Mesenchymal stem cell (in vitro differentiated cells and primary cell): ENCODE data around the gene TSHZ1.

ENCODE experiments used
- DNase-seq: peaks from one replicate; pipeline ENCODE4 v3.0.0-alpha.2; 2013
- H2AFZ ChIP-seq: one replicate; pipeline ENCODE4 v1.6.1; 2013; ENCODE audit warnings: low read depth, mild to moderate bottlenecking, control low read depth, inconsistent platforms, low read length, moderate library complexity
- H2AK5ac ChIP-seq: 2 replicates; pipeline ENCODE4 v1.6.1; 2013; ENCODE audit warnings: low read length, moderate library complexity, mild to moderate bottlenecking, inconsistent platforms; ENCODE audit not compliant: severe bottlenecking
- H2BK120ac ChIP-seq: one replicate; pipeline ENCODE4 v1.6.1; 2013; ENCODE audit warnings: low read depth, mild to moderate bottlenecking, inconsistent platforms, low read length, moderate library complexity
- H2BK12ac ChIP-seq, 2 experiments: one replicate each; pipeline ENCODE4 v1.6.1; 2013; ENCODE audit warnings: inconsistent platforms in 2 of 2, low read length in 2 of 2, mild to moderate bottlenecking in 2 of 2, moderate library complexity in 2 of 2, control low read depth in 1 of 2
- H2BK15ac ChIP-seq: one replicate; pipeline ENCODE4 v1.6.1; 2013; ENCODE audit warnings: mild to moderate bottlenecking, low read depth, inconsistent platforms; ENCODE audit not compliant: poor library complexity, severe bottlenecking
- H2BK5ac ChIP-seq: 2 replicates; pipeline ENCODE4 v1.6.1; 2013; ENCODE audit warnings: low read depth, mild to moderate bottlenecking, low read length, control low read depth, inconsistent platforms; ENCODE audit not compliant: poor library complexity, severe bottlenecking
- H3K14ac ChIP-seq, 2 experiments: one replicate each; pipeline ENCODE4 v1.6.1; 2013; ENCODE audit warnings: inconsistent platforms in 2 of 2, low read length in 2 of 2, control low read depth in 1 of 2, mild to moderate bottlenecking in 1 of 2, moderate library complexity in 1 of 2
- H3K18ac ChIP-seq, 2 experiments: one replicate each; pipeline ENCODE4 v1.6.1; 2013; ENCODE audit warnings: inconsistent platforms in 2 of 2, low read length in 2 of 2, control low read depth in 1 of 2, low read depth in 1 of 2, mild to moderate bottlenecking in 1 of 2
- H3K23ac ChIP-seq, 2 experiments: one replicate each; pipeline ENCODE4 v1.6.1; 2013; ENCODE audit warnings: inconsistent platforms in 2 of 2, low read length in 2 of 2, mild to moderate bottlenecking in 2 of 2, moderate library complexity in 2 of 2, control low read depth in 1 of 2
- H3K27ac ChIP-seq: 2 replicates; pipeline ENCODE4 v1.5.1; 2013; ENCODE audit warnings: mild to moderate bottlenecking, moderate library complexity, low read length, control low read depth, inconsistent platforms; ENCODE audit not compliant: poor library complexity, severe bottlenecking
- H3K27me3 ChIP-seq, 2 experiments: 2 replicates each; pipeline versions ENCODE4 v1.6.1 to v1.7.0; 2013; ENCODE audit warnings: low read length in 2 of 2, mild to moderate bottlenecking in 2 of 2, moderate library complexity in 2 of 2, control low read depth in 1 of 2, inconsistent platforms in 1 of 2; ENCODE audit not compliant: control insufficient read depth in 1 of 2, insufficient read depth in 1 of 2
- H3K36me3 ChIP-seq, 2 experiments: 2 replicates each; pipeline versions ENCODE4 v1.6.1 to v1.7.0; 2013; ENCODE audit warnings: low read length in 2 of 2, control low read depth in 1 of 2, inconsistent platforms in 1 of 2, low read depth in 1 of 2, mild to moderate bottlenecking in 1 of 2; ENCODE audit not compliant: insufficient read depth in 2 of 2, control insufficient read depth in 1 of 2
- H3K4ac ChIP-seq, 2 experiments: one replicate each; pipeline ENCODE4 v1.6.1; 2013; ENCODE audit warnings: inconsistent platforms in 2 of 2, low read length in 2 of 2, mild to moderate bottlenecking in 2 of 2, moderate library complexity in 2 of 2, control low read depth in 1 of 2, low read depth in 1 of 2
- H3K4me1 ChIP-seq: 2 replicates; pipeline ENCODE4 v1.6.1; 2013; ENCODE audit warnings: low read depth, low read length, control low read depth; ENCODE audit not compliant: control insufficient read depth, insufficient read depth
- H3K4me2 ChIP-seq: 2 replicates; pipeline ENCODE4 v1.6.1; 2013; ENCODE audit warnings: low read length, mild to moderate bottlenecking, inconsistent platforms; ENCODE audit not compliant: poor library complexity, severe bottlenecking
- H3K4me3 ChIP-seq, 2 experiments: 2 replicates each; pipeline versions ENCODE4 v1.5.1 to v1.7.0; 2013; ENCODE audit warnings: low read length in 2 of 2, mild to moderate bottlenecking in 2 of 2, control low read depth in 1 of 2, low read depth in 1 of 2; ENCODE audit not compliant: insufficient read depth in 1 of 2
- H3K79me1 ChIP-seq: replicated peaks from 2 replicates; pipeline ENCODE4 v1.6.1; 2013; ENCODE audit warnings: mild to moderate bottlenecking, control low read depth, low read length, inconsistent platforms; ENCODE audit not compliant: poor library complexity, severe bottlenecking
- H3K9ac ChIP-seq: 2 replicates; pipeline ENCODE4 v1.7.0; 2013; ENCODE audit warnings: mild to moderate bottlenecking, low read length, moderate library complexity
- H3K9me3 ChIP-seq: 2 replicates; pipeline ENCODE4 v1.7.0; 2013; ENCODE audit warnings: mild to moderate bottlenecking, low read length; ENCODE audit not compliant: control insufficient read depth
- H4K8ac ChIP-seq: one replicate; pipeline ENCODE4 v1.6.1; 2013; ENCODE audit warnings: inconsistent platforms, mild to moderate bottlenecking, low read length, moderate library complexity
- H4K91ac ChIP-seq: one replicate; pipeline ENCODE4 v1.6.1; 2013; ENCODE audit warnings: mild to moderate bottlenecking, low read length, inconsistent platforms
- WGBS: methylation state at CpG from one replicate; pipeline ENCODE4 v1.1.7; 2013; ENCODE audit warnings: mixed read lengths; 5-methylcytosine and 5-hydroxymethylcytosine counted together

Gene TSHZ1

DNA sequence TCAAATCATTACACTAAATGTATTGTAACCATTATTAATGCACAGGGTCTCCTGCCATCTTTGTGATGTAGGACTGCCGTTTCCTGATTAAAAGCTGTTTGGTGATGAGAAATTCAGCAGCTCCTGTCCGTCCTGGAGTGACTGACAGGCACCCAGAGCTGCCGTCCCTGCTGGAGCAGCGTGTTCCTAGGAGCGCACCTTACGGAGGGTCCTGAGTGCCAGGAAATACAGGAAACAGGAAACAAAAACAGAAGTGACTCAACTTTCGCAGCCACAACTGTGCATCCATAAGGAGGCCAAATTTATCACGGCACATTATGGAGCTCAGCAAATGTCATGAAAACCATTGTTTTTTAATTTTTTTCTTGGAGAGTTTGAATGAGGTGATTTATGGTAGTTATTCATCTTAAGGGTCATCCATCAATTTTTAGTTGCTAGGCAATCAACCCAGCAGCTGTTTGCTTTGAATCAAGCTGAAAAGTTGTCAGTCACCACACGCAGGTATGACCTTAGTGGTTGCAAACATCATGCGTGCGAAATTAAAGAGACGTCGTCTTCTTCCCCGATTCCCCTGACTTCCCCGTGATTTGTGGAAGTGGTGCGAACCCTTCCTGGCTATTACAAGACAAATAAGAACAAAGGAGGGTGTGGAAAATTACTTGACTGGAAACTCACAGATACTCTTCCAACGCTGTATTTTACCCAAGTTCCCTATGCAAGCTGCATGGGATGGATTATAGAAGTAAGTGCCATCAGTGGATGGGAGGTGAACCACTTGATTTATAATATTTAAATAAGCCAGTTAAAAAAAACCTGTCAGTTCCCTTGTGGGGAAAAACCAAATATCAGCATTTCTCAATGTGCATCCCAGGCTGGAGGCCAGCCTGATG lies 19.8 kb downstream of the TSHZ1 start:
- peak overlapping the region; percentile 16 to 93 for H3K18ac ChIP-seq
- H3K4me3 ChIP-seq: no peak overlapping the region
- peak overlapping the region in 1 of 2 experiments; percentile 75 for H2BK12ac ChIP-seq
- peaks cover 6% of the 10 kb centered on the region for H3K4me1 ChIP-seq
- DNase-seq: no peak
- no peak overlapping the region for H3K9ac ChIP-seq
- no peak overlapping the region for H2AFZ ChIP-seq
- H4K8ac ChIP-seq: peak overlapping the region; percentile 84
- WGBS: 72% methylated on average over 16 of the region's 17 CpGs
- H3K27ac ChIP-seq: no peak overlapping the region
- H3K4ac ChIP-seq: peak overlapping the region in 1 of 2 experiments; percentile 76
- no peak overlapping the region for H2BK120ac ChIP-seq
- H3K27me3 ChIP-seq: no peaks in the 10 kb centered on the region
- H3K36me3 ChIP-seq: peaks cover 0 to 4% of the 10 kb centered on the region in 2 experiments
- peaks cover 30% of the 10 kb centered on the region for H3K79me1 ChIP-seq
- H2AK5ac ChIP-seq: no peak overlapping the region
- H3K23ac ChIP-seq: peak overlapping the region in 1 of 2 experiments; percentile 67
- H4K91ac ChIP-seq: peak overlapping the region; percentile 81
- H3K9me3 ChIP-seq: no peaks in the 10 kb centered on the region
- H3K14ac ChIP-seq: no peak overlapping the region
- H2BK15ac ChIP-seq: no peak overlapping the region
- no peak overlapping the region for H3K4me2 ChIP-seq
- H2BK5ac ChIP-seq: no peak overlapping the region

DNA sequence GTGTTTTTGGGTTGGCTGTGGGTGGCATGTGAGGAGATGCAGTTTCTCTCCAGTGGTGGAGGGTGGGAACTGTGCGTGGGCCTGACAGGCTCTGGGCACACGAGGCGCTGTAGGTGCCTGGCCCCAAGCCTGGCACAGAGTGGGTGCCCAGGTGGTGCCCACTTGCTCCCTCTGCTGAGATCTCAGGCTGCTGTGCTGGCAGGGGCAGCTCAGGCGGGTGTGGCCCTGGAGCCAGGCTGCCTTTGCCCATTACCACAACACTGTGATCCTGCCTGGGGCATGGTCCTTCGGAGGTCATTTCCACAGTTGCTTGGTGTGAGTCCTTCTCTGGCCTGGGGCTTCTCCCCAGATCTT lies 20.4 kb downstream of the TSHZ1 start:
- Histone ChIP-seq H3K4me1 (peaks cover 6% of the 10 kb centered on the region), H3K14ac (peak overlapping the region in 1 of 2 experiments; percentile 96), H3K4me2 (no peak overlapping the region), H2BK5ac (no peak overlapping the region), H3K9me3 (no peaks in the 10 kb centered on the region), H3K4me3 (no peak overlapping the region), H4K8ac (peak overlapping the region; percentile 84), H3K36me3 (peaks cover 0 to 4% of the 10 kb centered on the region in 2 experiments), H3K27me3 (no peaks in the 10 kb centered on the region), H2AK5ac (no peak overlapping the region), H2BK15ac (peak overlapping the region; percentile 73), H2BK120ac (no peak overlapping the region), H3K23ac (peak overlapping the region in 1 of 2 experiments; percentile 67), H3K18ac (peak overlapping the region; percentile 16 to 93), H2BK12ac (peak overlapping the region; percentile 57 to 75), H3K4ac (peak overlapping the region; percentile 76 to 96), H3K9ac (no peak overlapping the region), H3K27ac (no peak overlapping the region), H3K79me1 (peaks cover 30% of the 10 kb centered on the region), H4K91ac (peak overlapping the region; percentile 81), H2AFZ (peak overlapping the region; percentile 10)
- WGBS: 97% methylated on average over 5 of the region's 5 CpGs
- DNase-seq: no peak

DNA sequence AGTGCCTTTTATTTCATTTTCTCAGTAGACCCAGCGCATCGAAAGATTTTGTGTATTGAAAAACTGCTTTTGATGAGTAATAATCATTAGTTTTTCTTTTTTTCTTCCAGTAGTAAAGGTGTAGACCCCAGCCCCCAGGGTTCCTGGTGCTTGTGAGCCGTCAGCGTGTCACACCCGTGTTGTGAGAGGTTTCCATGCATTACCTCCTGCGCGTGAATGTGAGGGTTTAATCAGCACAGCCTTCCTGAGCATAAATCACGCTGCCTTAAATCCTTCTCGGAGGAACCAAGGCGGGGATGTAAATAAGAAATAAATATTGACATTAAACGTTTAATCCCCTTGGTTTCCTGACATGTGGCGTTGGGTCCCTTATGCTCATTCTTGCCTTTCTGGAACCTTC lies 24.3 kb downstream of the TSHZ1 start:
- H2BK12ac ChIP-seq: no peak overlapping the region
- no peak overlapping the region for H3K4me3 ChIP-seq
- no peak overlapping the region for H2BK15ac ChIP-seq
- no peak overlapping the region for H2AK5ac ChIP-seq
- no peak overlapping the region for H3K18ac ChIP-seq
- H4K91ac ChIP-seq: no peak overlapping the region
- H3K79me1 ChIP-seq: peaks cover 28% of the 10 kb centered on the region
- H3K14ac ChIP-seq: no peak overlapping the region
- no peak overlapping the region for H3K4ac ChIP-seq
- H3K4me1 ChIP-seq: peaks cover 1% of the 10 kb centered on the region
- no peak for DNase-seq
- no peak overlapping the region for H3K27ac ChIP-seq
- H3K9ac ChIP-seq: no peak overlapping the region
- no peak overlapping the region for H3K23ac ChIP-seq
- H2AFZ ChIP-seq: no peak overlapping the region
- no peaks in the 10 kb centered on the region for H3K27me3 ChIP-seq
- no peaks in the 10 kb centered on the region for H3K9me3 ChIP-seq
- no peak overlapping the region for H4K8ac ChIP-seq
- WGBS: 88% methylated on average over 10 of the region's 12 CpGs
- H2BK5ac ChIP-seq: no peak overlapping the region
- H3K4me2 ChIP-seq: no peak overlapping the region
- peaks cover 0 to 4% of the 10 kb centered on the region in 2 experiments for H3K36me3 ChIP-seq
- H2BK120ac ChIP-seq: no peak overlapping the region

DNA sequence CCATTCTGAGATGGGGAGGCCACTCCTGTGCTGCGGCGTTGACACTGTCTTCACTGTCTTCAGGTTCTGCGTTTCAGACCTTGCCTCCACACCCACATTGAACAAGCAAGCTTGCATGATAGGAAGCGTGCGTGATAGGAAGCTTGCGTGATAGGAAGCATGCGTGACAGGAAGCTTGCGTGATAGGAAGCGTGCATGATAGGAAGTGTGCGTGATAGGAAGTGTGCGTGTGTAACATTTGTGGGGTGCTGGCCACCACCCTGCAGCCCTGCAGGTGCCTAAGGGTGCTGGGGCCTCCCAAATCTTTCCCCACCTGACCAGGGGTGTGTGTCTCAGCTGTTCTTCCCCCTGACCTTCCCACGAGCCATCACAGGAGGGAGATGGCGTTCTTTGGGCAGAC lies 25.3 kb downstream of the TSHZ1 start:
- peaks cover 28% of the 10 kb centered on the region for H3K79me1 ChIP-seq
- H2BK12ac ChIP-seq: no peak overlapping the region
- no peak overlapping the region for H3K23ac ChIP-seq
- H3K9me3 ChIP-seq: no peaks in the 10 kb centered on the region
- no peak overlapping the region for H3K4me2 ChIP-seq
- no peak overlapping the region for H2BK15ac ChIP-seq
- no peak overlapping the region for H2AFZ ChIP-seq
- H3K14ac ChIP-seq: no peak overlapping the region
- WGBS: 98% methylated on average over 11 of the region's 13 CpGs
- no peak overlapping the region for H3K9ac ChIP-seq
- no peak for DNase-seq
- peaks cover under 1% of the 10 kb centered on the region for H3K4me1 ChIP-seq
- no peak overlapping the region for H2BK5ac ChIP-seq
- no peak overlapping the region for H4K8ac ChIP-seq
- H2BK120ac ChIP-seq: no peak overlapping the region
- H3K27me3 ChIP-seq: no peaks in the 10 kb centered on the region
- H2AK5ac ChIP-seq: no peak overlapping the region
- no peak overlapping the region for H3K4ac ChIP-seq
- peaks cover 0 to 4% of the 10 kb centered on the region in 2 experiments for H3K36me3 ChIP-seq
- no peak overlapping the region for H3K27ac ChIP-seq
- H3K4me3 ChIP-seq: no peak overlapping the region
- no peak overlapping the region for H3K18ac ChIP-seq
- H4K91ac ChIP-seq: no peak overlapping the region
